Posterior cingulate gyrus (tissue), 11 donors: ENCODE data around the gene AFF3.
"Not testable (repeated sequence)": the region's sequence is repeated elsewhere in the genome, so short reads cannot be mapped to it uniquely, and the experiment has no call there.

Experiments
- DNase-seq, 10 donors: peaks; one replicate each; pipeline versions ENCODE4 v3.0.0 to v3.0.0-alpha.2; 2020 to 2021; ENCODE audit warnings: mixed read lengths in 3 of 10
- intact Hi-C: fragments of 100-400 bp; cut with DNase I; formaldehyde crosslinking; loops from one replicate; pipeline ENCODE4 v1.15.1; 2023

The AFF3 gene

GRCh38 chr2:100146657-100146960, 4.2 kb upstream of the AFF3 start:
- intact Hi-C loops: no loop called here
- DNase-seq: no peak

GRCh38 chr2:100145893-100146656, 3.7 kb upstream of the AFF3 start:
- DNase-seq: no peak
- intact Hi-C loops: no loop called here

DNA sequence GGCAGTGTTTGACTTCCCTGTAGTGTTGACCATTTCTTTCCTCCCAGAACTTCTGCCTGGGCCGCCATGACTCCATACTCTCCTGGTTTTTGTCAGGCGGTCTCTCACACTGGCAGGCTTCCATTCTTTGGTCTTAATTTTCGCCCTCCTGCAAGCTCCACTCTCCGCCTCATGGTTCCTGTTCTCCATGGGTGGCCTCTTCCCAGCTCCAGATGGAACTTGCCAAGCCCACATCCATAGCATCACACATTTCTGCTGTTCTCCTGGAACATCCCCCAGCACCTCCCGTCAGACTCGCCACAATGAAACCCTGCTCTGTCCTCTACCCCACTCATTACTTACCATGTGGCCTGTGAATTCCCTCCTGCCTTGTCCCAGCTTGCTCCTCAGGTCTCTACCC, 896 bp upstream of the AFF3 start:
- no peak for DNase-seq
- intact Hi-C loops: no loop called here

DNA sequence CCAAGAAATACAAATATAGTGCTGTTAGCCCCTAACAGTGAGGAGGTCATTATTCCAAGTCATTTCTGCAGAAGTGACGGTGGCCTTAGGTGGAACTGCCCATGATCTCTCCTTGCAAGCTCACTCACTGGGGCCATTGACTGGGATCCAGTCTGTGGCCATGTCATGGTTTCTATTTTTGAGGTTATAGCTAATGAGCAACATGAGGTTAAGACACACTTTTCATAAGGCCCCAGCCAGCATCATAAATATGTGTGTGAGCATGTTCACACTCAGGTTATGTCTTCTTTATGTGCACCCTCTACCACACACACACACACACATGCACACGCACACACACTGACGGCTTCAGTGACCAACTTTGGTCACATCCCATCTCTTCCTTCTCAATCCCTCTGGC, 484 bp downstream of the AFF3 start:
- DNase-seq: no peak
- intact Hi-C loops: no loop called here

DNA sequence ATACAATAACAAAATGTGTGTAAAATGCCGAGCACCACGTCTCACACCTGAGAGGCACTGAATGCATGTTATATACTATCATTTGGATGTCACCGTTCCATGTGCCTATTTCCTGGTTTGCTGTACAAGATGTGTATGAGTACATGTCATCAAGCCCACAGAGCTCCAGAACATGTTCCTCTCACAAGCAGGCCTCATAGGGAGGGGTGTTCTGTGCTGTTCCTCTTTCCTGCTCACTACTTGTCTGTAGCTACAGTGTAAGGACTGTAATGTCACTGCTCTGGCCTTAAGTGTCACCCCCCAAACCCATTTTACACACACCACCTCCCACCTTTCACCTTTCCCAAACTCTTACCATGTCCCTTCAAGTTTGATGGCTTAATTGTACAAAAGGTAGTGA, 1.8 kb downstream of the AFF3 start:
- DNase-seq: no peak

GRCh38 chr2:100137866-100138570, 4.4 kb downstream of the AFF3 start:
- intact Hi-C loops: no loop called here
- no peak for DNase-seq

More for the DNA sequence above, 1.8 kb downstream of the AFF3 start:
- intact Hi-C loops: no loop called here

- intact Hi-C loops: no loop called here
Observed at GRCh38 chr2:100137318-100137717, 5.1 kb downstream of the AFF3 start.

DNA sequence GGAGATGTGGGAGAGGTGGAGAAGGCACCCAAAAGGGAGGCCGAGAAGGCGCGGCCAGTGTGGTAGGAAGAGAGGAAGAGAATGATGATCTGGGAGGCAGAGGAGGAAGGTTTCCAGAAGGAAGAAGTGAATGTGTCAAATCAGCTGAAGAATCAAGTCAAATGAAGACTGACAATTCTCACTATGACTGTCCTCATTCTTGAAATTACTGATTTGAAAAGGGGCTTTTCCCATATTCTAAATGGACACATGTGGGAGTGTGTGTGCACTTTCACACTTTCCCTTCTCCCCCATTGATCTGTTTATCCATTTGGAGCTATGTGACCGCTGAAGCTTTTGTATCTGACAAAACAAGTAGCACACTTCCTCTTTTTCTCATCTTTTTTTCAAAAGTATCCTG, 6.1 kb downstream of the AFF3 start:
- no peak for DNase-seq
- intact Hi-C loops: no loop called here

More at GRCh38 chr2:100137318-100137717, 5.1 kb downstream of the AFF3 start:
- no peak for DNase-seq

DNA sequence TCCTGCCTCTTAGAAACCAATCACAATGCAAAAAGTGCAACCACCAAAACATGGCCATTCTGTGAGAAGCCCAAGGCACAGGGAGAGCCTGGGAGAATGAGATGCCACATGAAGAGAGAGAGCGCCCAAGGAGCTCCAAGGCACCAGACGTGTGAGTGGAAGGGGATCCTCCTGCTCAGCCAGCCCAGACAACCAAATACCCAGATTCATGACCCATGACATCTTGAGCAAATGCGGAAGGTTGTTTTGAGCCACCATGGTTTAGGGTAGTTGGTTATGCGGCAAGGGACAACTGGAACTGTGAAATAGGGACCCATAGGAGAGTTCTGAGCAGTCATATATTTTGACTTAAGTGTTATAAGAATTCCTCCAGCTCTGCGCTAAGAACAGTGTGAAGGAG, 7.0 kb downstream of the AFF3 start:
- no peak for DNase-seq
- intact Hi-C loops: no loop called here

DNA sequence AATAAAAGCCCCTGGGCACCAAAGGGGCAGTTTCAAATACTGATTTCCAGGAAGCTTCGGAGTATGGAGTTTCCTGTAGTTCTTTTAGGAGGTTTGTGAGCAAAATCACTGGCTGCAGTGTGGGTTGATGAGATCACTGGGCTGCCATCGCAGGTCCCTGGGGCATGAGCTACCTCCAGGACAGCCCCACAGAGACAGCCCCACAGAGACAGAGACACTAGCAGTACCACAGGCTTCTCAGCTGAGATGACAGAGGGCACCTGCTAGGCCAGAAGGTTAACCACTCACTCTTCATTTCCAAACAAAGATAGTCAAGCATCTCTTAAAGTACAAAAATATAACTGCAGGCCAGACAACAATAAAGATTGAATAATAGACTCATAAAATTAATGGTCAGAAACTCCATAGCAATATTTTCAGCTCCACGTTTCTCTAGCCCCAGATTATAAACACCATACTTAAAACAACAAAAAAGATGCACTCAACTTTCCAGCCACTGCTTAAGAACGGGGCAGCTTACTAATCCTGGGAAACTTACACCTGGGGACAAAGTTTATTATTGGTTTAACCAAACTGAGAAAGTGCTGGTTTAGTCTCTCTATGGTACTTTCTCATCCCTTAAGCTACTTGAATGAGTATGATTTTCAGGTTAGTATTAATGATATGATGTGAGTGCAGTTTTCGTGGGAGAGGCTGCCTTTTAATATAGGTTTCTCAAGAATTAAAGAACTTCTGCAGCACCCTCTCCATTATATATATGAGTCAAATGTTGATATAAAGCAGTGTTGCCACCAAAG, 11.6 kb downstream of the AFF3 start:
- intact Hi-C loops: no loop called here
- DNase-seq: no peak

DNA sequence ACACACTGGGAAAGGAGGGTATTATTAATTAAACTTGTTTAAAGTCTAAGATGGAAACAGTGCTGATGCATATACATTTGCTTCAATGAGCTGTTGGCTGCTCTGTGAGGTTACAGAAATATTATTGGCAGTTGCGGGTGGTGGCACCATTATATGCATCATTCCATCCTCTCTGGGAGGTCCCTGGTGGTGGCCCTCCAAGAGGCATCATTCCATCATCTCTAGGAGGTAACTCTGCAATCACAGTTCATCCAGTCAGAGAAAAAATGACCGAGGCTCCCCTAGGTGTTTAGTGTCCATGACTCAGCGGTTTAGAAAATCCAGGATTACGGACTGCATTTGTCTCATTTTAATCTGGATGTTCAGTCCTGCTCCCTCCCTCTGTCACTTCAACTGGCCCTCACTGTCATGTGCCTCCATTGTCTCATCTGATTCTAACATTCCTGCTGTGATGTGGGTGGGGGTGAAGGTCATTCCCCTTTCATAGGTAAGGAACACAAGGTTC, 15.4 kb downstream of the AFF3 start:
- no peak for DNase-seq
- intact Hi-C loops: no loop called here

GRCh38 chr2:100126201-100126600, 16.2 kb downstream of the AFF3 start:
- intact Hi-C loops: no loop called here
- DNase-seq: no peak

DNA sequence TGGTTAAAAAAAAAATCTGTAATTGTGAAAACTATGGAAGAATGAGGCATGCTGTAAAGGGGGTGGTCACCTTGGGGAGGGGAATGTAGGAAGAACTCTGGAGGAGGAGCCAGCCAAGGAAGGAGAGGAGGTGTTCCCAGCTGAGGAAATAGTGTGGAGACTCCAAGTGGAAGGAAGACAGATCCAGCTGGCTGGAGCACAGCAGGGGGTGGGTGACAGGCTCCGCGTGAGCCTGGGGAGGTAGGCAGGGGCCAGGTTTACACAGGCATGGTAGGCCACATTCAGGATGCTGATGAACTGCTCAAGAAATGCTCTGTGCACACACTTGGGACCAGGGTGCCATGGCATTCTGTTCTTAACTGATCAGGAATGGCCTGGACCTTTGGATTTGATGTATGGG, 16.8 kb downstream of the AFF3 start:
- DNase-seq: no peak
- intact Hi-C loops: no loop called here

DNA sequence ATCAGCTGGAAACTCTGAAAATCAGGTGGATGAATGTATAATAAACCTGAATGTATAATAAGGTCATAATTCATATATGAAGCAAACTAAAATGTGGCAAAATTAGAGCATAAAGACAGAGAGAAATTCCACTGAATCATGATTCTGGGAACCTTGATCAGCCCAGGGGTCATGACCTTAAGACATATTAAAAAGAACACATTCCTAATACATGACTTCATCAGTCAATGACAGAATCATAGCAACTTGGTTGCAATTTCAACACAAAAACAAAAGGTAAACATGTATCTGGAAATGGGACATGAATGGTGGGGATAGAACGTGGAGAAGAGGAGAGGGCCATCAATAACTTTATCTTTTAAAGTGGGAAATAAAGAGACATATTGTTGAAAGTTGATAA, 17.6 kb downstream of the AFF3 start:
- no peak for DNase-seq
- intact Hi-C loops: no loop called here

GRCh38 chr2:100121124-100121718, 21.2 kb downstream of the AFF3 start:
- intact Hi-C loops: no loop called here
- no peak for DNase-seq

DNA sequence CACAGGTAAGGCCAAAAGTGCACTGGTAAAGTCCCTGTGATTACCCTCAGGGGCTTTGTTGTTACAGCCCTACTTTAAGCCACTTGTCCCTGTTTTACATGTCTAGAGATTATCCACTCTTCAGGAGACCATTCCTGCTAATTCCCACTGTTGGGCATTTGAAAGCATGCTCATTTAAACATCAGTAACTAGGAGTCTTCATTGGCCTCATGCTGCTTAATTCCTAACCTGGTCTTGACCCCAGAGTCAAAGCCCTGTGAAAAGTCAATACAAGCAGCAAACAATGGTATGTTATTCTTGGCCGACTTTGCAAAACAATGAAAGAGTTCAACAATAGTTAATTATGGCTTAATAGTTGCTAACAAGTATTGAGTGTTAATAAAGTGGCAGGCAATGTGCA, 23.2 kb downstream of the AFF3 start:
- no peak for DNase-seq
- intact Hi-C loops: no loop called here

- intact Hi-C loops: no loop called here
- DNase-seq: no peak
Observed at GRCh38 chr2:100113990-100114433, 28.4 kb downstream of the AFF3 start.

- no peak for DNase-seq
- intact Hi-C loops: no loop called here
Observed at GRCh38 chr2:100110614-100111000, 31.8 kb downstream of the AFF3 start.

GRCh38 chr2:100109986-100110613, 32.3 kb downstream of the AFF3 start:
- intact Hi-C loops: no loop called here
- DNase-seq: no peak

GRCh38 chr2:100108648-100109020, 33.8 kb downstream of the AFF3 start:
- intact Hi-C loops: not testable (repeated sequence)

More at GRCh38 chr2:100108648-100109020, 33.8 kb downstream of the AFF3 start:
- DNase-seq: not testable (repeated sequence)
